A673 (cell line): Measurements from ENCODE around the gene ACOT8.

Experiments used
- EZH2 ChIP-seq: fragments of 200-600 bp; sonication (generic); IDR thresholded peaks from 2 replicates; pipeline ENCODE4 v1.6.1; 2017; ENCODE audit warnings: borderline replicate concordance, low read depth, mild to moderate bottlenecking, mixed read lengths, antibody characterized with exemption, low read length; ENCODE audit not compliant: poor library complexity, severe bottlenecking
- TF ChIP-seq, protein P1 (sequence below): fragments of 300-800, 200-600 bp; sonication (generic); conservative IDR thresholded peaks from 2 replicates; pipeline ENCODE4 v1.5.1; 2017; ENCODE audit warnings: low read depth, mild to moderate bottlenecking, antibody characterized with exemption, low read length, moderate library complexity, mixed read lengths

GRCh38 chr20:45886590-45887345 is 29.6 kb upstream of the ACOT8 start:
- TF ChIP-seq, protein P1, sequence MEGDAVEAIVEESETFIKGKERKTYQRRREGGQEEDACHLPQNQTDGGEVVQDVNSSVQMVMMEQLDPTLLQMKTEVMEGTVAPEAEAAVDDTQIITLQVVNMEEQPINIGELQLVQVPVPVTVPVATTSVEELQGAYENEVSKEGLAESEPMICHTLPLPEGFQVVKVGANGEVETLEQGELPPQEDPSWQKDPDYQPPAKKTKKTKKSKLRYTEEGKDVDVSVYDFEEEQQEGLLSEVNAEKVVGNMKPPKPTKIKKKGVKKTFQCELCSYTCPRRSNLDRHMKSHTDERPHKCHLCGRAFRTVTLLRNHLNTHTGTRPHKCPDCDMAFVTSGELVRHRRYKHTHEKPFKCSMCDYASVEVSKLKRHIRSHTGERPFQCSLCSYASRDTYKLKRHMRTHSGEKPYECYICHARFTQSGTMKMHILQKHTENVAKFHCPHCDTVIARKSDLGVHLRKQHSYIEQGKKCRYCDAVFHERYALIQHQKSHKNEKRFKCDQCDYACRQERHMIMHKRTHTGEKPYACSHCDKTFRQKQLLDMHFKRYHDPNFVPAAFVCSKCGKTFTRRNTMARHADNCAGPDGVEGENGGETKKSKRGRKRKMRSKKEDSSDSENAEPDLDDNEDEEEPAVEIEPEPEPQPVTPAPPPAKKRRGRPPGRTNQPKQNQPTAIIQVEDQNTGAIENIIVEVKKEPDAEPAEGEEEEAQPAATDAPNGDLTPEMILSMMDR, result no peak
- TF ChIP-seq EZH2, result no peak
